Activated naive CD4-positive, alpha-beta T cell treated with anti-CD3 and anti-CD28 coated beads, Interleukin-2, amount 10 ng/mL, durations not matched to agents 7 days and 5 days (primary cell): ENCODE results near the gene OLIG3.

ENCODE experiments used
- CTCF ChIA-PET: fragments of 350-600 bp; sonication (Branson Sonifier 250); formaldehyde crosslinking; loops from one replicate; lab custom pipeline; 2021; ENCODE audit warnings: antibody characterized with exemption; lab: Charles Lee
- DNase-seq: peaks from one replicate; pipeline ENCODE4 v3.0.0-alpha.2; 2020
- H3K27ac Mint-ChIP-seq: one replicate; pipeline ENCODE4 v1.8.0; 2021; ENCODE audit warnings: mild to moderate bottlenecking, moderate library complexity, mixed read lengths
- H3K27me3 Mint-ChIP-seq: one replicate; pipeline ENCODE4 v1.8.0; 2021; ENCODE audit warnings: mild to moderate bottlenecking, mixed read lengths
- H3K36me3 Mint-ChIP-seq: one replicate; pipeline ENCODE4 v1.8.0; 2021; ENCODE audit warnings: mixed read lengths
- H3K4me1 Mint-ChIP-seq: one replicate; pipeline ENCODE4 v1.8.0; 2021; ENCODE audit warnings: mixed read lengths
- H3K4me3 Mint-ChIP-seq: one replicate; pipeline ENCODE4 v1.8.0; 2021; ENCODE audit warnings: mild to moderate bottlenecking, moderate library complexity, mixed read lengths
- H3K9me3 Mint-ChIP-seq: one replicate; pipeline ENCODE4 v1.8.0; 2021; ENCODE audit warnings: mixed read lengths

Gene OLIG3

GRCh38 chr6:137491478-137491877 is 2.7 kb downstream of the OLIG3 start:
- Mint-ChIP-seq H3K4me1 (peaks cover 75% of the 10 kb centered on the region), H3K27ac (no peak overlapping the region), H3K4me3 (no peak overlapping the region), H3K36me3 (peaks cover 32% of the 10 kb centered on the region), H3K9me3 (no peaks in the 10 kb centered on the region), H3K27me3 (peaks cover 100% of the 10 kb centered on the region)
- DNase-seq, result no peak
- CTCF ChIA-PET, result interaction anchor here (0.9 to 2.8 kb wide), 4 partner anchors 12 to 98 kb away, joined by 3 to 17 read pairs (median 4); no protein-coding TSS in a partner anchor

GRCh38 chr6:137490961-137491360 is 3.2 kb downstream of the OLIG3 start:
- peaks cover 70% of the 10 kb centered on the region for H3K4me1 Mint-ChIP-seq
- peaks cover 99% of the 10 kb centered on the region for H3K27me3 Mint-ChIP-seq
- CTCF ChIA-PET, result interaction anchor here (0.9 to 2.8 kb wide), 4 partner anchors 13 to 98 kb away, joined by 3 to 17 read pairs (median 4); no protein-coding TSS in a partner anchor
- no peaks in the 10 kb centered on the region for H3K9me3 Mint-ChIP-seq
- H3K36me3 Mint-ChIP-seq, result peaks cover 28% of the 10 kb centered on the region
- no peak overlapping the region for H3K4me3 Mint-ChIP-seq
- DNase-seq, result no peak
- H3K27ac Mint-ChIP-seq, result peak overlapping the region; percentile 67

GRCh38 chr6:137490006-137490905 is 3.9 kb downstream of the OLIG3 start:
- Mint-ChIP-seq H3K4me1 (peaks cover 63% of the 10 kb centered on the region), H3K27ac (peak overlapping the region; percentile 33), H3K9me3 (no peaks in the 10 kb centered on the region), H3K36me3 (peaks cover 28% of the 10 kb centered on the region), H3K4me3 (no peak overlapping the region), H3K27me3 (peaks cover 97% of the 10 kb centered on the region)
- DNase-seq, result no peak
- CTCF ChIA-PET, result interaction anchor here (1.1 to 2.8 kb wide), 2 partner anchors 82 to 99 kb away, joined by 3 to 17 read pairs; no protein-coding TSS in a partner anchor

- Mint-ChIP-seq H3K4me3 (peak overlapping the region; percentile 8), H3K9me3 (no peaks in the 10 kb centered on the region), H3K27ac (peak overlapping the region; percentile 31), H3K27me3 (peaks cover 96% of the 10 kb centered on the region), H3K4me1 (peaks cover 54% of the 10 kb centered on the region), H3K36me3 (peaks cover 26% of the 10 kb centered on the region)
- CTCF ChIA-PET, result interaction anchor here (0.6 to 2.8 kb wide), 5 partner anchors 12 to 102 kb away, joined by 3 to 17 read pairs (median 3); no protein-coding TSS in a partner anchor
- no peak for DNase-seq
These were observed 4.9 kb downstream of the OLIG3 start for GRCh38 chr6:137489046-137490005.

- H3K4me1 Mint-ChIP-seq, result peaks cover 46% of the 10 kb centered on the region
- no peaks in the 10 kb centered on the region for H3K9me3 Mint-ChIP-seq
- peaks cover 20% of the 10 kb centered on the region for H3K36me3 Mint-ChIP-seq
- DNase-seq, result peak; percentile 51
- CTCF ChIA-PET, result interaction anchor here (0.6 to 1.5 kb wide), 4 partner anchors 13 to 102 kb away, joined by 3 to 12 read pairs (median 3); no protein-coding TSS in a partner anchor
- peak overlapping the region; percentile 78 for H3K27ac Mint-ChIP-seq
- H3K4me3 Mint-ChIP-seq, result peak overlapping the region; percentile 61
- H3K27me3 Mint-ChIP-seq, result peaks cover 96% of the 10 kb centered on the region
These were observed 5.8 kb downstream of the OLIG3 start for GRCh38 chr6:137488150-137489045.

GRCh38 chr6:137487869-137488149 is 6.4 kb downstream of the OLIG3 start:
- peak overlapping the region; percentile 53 for H3K27ac Mint-ChIP-seq
- H3K27me3 Mint-ChIP-seq, result peaks cover 94% of the 10 kb centered on the region
- H3K36me3 Mint-ChIP-seq, result peaks cover 18% of the 10 kb centered on the region
- no peak for DNase-seq
- peaks cover 41% of the 10 kb centered on the region for H3K4me1 Mint-ChIP-seq
- H3K4me3 Mint-ChIP-seq, result no peak overlapping the region
- no peaks in the 10 kb centered on the region for H3K9me3 Mint-ChIP-seq
- CTCF ChIA-PET, result no interaction called here

GRCh38 chr6:137487181-137487868 is 6.9 kb downstream of the OLIG3 start:
- no peak for DNase-seq
- H3K4me1 Mint-ChIP-seq, result peaks cover 36% of the 10 kb centered on the region
- H3K4me3 Mint-ChIP-seq, result peak overlapping the region; percentile 27
- H3K27ac Mint-ChIP-seq, result no peak overlapping the region
- H3K9me3 Mint-ChIP-seq, result no peaks in the 10 kb centered on the region
- H3K36me3 Mint-ChIP-seq, result peaks cover 14% of the 10 kb centered on the region
- CTCF ChIA-PET, result interaction anchor here (1.5 kb wide), 1 partner anchor 102 kb away, joined by 3 read pairs; no protein-coding TSS in a partner anchor
- peaks cover 93% of the 10 kb centered on the region for H3K27me3 Mint-ChIP-seq

GRCh38 chr6:137486416-137486815 is 7.8 kb downstream of the OLIG3 start:
- Mint-ChIP-seq H3K27ac (no peak overlapping the region), H3K27me3 (peaks cover 84% of the 10 kb centered on the region), H3K36me3 (peaks cover 14% of the 10 kb centered on the region), H3K4me3 (no peak overlapping the region), H3K4me1 (peaks cover 29% of the 10 kb centered on the region), H3K9me3 (no peaks in the 10 kb centered on the region)
- CTCF ChIA-PET, result interaction anchor here (1.5 kb wide), 1 partner anchor 103 kb away, joined by 3 read pairs; no protein-coding TSS in a partner anchor
- DNase-seq, result no peak

- Mint-ChIP-seq H3K4me1 (no peaks in the 10 kb centered on the region), H3K27me3 (peaks cover 59% of the 10 kb centered on the region), H3K4me3 (no peak overlapping the region), H3K9me3 (no peaks in the 10 kb centered on the region), H3K36me3 (no peaks in the 10 kb centered on the region), H3K27ac (no peak overlapping the region)
- DNase-seq, result no peak
- CTCF ChIA-PET, result no interaction called here
These were observed 13.8 kb downstream of the OLIG3 start for GRCh38 chr6:137480431-137480830.

GRCh38 chr6:137475103-137475502 is 19.1 kb downstream of the OLIG3 start:
- DNase-seq, result peak; percentile 30
- H3K4me1 Mint-ChIP-seq, result no peaks in the 10 kb centered on the region
- H3K27ac Mint-ChIP-seq, result no peak overlapping the region
- H3K4me3 Mint-ChIP-seq, result no peak overlapping the region
- H3K27me3 Mint-ChIP-seq, result peaks cover 53% of the 10 kb centered on the region
- no peaks in the 10 kb centered on the region for H3K36me3 Mint-ChIP-seq
- CTCF ChIA-PET, result interaction anchor here (3.7 kb wide), 1 partner anchor 114 kb away, joined by 17 read pairs; no protein-coding TSS in a partner anchor
- H3K9me3 Mint-ChIP-seq, result no peaks in the 10 kb centered on the region

GRCh38 chr6:137473598-137473997 is 20.6 kb downstream of the OLIG3 start:
- peaks cover 48% of the 10 kb centered on the region for H3K27me3 Mint-ChIP-seq
- no peak overlapping the region for H3K27ac Mint-ChIP-seq
- no peaks in the 10 kb centered on the region for H3K4me1 Mint-ChIP-seq
- H3K4me3 Mint-ChIP-seq, result no peak overlapping the region
- H3K9me3 Mint-ChIP-seq, result no peaks in the 10 kb centered on the region
- no peak for DNase-seq
- CTCF ChIA-PET, result no interaction called here
- H3K36me3 Mint-ChIP-seq, result no peaks in the 10 kb centered on the region

- CTCF ChIA-PET, result no interaction called here
- no peaks in the 10 kb centered on the region for H3K9me3 Mint-ChIP-seq
- no peak for DNase-seq
- H3K36me3 Mint-ChIP-seq, result no peaks in the 10 kb centered on the region
- no peaks in the 10 kb centered on the region for H3K4me1 Mint-ChIP-seq
- H3K27me3 Mint-ChIP-seq, result peaks cover 44% of the 10 kb centered on the region
- no peak overlapping the region for H3K4me3 Mint-ChIP-seq
- H3K27ac Mint-ChIP-seq, result no peak overlapping the region
These were observed 21.5 kb downstream of the OLIG3 start for GRCh38 chr6:137472641-137473137.
